HG02981 (cell line): ENCODE data around the gene ATP13A2.

Source experiments
- ATAC-seq: cut with Tn5 transposase; IDR thresholded peaks from one replicate; pipeline ENCODE4 v1.9.1; 2021; ENCODE audit warnings: mild to moderate bottlenecking, moderate library complexity; ENCODE audit not compliant: unreplicated experiment

The ATP13A2 gene

DNA sequence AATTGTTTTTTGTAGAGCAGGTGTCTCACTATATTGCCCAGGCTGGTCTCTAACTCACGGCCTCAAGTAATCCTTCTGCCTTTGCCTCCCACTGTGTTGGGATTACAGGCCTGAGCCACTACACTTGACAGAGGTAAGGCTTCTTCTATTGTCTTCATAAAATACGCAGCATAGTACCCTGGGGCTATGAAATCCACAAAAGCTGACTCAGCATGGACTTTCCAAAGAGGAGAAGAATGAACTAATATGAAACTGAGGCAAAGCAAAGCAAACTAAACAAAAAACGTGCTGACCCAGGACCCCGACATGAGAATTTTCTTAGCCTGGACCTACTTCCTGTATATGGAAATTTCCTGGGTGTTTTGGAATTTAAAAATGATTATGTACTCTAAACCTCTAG, 18.5 kb upstream of the ATP13A2 start:
- ATAC-seq = no peak

DNA sequence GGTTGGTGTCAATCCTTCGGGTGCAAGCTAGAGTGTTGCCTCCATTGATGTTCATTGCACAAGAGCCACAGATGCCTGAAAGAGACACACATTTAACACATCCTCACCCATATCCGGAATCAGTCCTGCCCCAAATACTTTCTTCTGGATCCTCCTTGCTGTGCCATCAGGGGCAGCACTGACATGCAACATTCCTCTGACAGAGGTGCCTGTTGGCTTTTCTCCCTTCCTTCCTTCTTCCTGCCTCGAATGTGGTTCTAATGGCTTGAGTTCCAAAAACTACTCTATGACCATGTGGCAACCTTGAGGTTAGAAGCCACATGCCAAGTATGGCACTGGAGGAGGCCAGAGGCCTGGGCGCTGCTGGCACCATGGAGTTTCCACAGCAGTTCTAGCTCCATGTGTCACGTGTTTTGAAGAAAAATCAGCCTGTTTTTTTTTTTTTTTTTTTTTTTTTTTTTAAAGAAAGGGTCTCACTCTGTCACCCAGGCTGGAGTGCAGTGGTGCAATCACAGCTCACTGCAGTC, 17.0 kb upstream of the ATP13A2 start:
- ATAC-seq = no peak

DNA sequence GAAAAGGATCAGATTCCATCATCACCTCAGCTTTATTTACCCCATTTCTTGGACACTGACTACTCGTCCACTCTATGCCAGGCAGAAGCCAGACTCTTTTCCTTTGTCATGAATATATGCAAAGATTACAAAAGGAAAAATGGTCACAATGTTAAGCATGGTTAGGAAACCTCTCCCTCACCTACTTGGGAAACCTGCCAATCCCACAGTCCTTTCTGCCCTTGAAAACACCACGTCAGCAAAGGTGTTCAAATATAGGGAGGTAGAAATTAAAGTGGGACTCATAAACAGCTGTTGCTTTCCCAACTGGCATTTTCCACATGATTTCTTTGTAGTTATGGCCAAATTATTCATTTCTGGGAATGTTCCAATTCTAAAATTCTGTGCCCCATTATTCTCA, 16.2 kb upstream of the ATP13A2 start:
- no peak for ATAC-seq

DNA sequence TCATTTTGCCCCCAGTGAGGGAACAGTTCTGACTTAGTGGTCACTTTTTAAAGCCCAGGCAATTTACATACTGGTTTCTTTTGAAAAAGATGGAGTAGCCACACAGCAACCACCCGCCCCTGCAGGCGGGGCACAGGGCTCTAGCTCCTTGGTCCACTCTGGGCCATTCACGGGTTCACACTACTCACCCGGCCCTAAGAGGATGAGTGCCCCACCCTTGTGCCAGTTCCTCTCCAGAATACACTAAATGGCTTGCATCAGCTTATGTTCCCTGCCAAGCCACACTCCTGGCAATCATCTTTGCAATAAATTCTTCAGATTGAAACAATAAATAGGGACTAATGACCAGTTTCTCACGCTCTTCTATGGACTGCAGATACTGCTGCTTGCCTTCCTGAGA, 15.7 kb upstream of the ATP13A2 start:
- ATAC-seq = no peak

DNA sequence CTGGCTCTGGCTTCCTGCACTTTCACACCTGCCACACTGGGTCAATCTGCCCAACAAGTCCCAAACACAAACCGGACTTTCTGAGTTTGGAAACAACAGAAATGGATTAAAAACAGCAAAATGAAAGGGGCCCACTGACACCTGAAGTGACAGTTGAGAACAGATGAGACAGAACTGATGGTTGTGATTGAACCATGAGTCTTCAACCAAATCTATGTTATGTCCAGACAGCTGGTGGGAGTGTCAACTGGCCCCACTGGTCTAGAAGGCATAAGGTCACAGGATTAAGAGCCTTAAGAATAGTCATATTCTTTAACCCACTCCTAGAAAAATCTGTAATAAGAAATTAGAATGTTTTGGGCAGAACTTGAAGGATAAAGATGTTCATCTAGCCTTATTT, 13.0 kb upstream of the ATP13A2 start:
- no peak for ATAC-seq

DNA sequence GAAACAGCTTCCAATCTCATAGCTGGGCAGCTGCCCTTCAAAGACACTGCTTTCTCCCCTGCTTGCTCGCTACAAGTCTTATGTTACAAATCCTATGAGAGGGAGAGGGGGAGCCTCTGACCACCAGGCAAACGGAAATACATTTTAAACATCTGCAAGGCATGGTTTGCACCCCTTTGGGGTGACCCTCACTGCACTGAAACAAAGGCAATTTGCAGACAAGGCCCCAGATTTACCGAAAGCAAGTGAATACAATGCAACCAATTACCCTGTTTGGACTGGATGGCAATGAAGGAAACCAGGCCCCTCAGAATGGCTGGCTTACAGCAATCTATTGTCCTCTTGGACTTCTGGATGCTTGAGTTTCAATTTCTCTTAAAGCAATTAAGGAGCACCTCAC, 11.8 kb upstream of the ATP13A2 start:
- ATAC-seq = no peak

DNA sequence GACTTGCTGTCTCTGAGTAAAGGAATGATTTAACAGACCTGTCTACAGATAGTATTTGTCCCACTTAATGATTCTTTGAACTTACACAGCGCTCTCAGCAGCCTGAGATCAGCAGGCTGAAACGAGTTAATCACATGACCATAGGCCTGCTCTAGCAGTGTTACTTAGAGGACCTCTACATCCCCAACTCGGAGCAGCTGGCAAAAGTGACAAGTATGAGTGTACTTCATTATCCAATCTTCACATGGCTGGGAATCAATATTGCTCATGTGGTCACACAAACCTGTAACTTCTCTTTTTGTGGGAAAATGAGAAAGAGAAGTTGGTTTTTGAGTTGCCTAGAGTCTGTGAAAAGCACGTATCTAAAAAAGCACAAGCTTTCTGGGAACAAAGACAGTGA, 11.4 kb upstream of the ATP13A2 start:
- ATAC-seq = no peak

DNA sequence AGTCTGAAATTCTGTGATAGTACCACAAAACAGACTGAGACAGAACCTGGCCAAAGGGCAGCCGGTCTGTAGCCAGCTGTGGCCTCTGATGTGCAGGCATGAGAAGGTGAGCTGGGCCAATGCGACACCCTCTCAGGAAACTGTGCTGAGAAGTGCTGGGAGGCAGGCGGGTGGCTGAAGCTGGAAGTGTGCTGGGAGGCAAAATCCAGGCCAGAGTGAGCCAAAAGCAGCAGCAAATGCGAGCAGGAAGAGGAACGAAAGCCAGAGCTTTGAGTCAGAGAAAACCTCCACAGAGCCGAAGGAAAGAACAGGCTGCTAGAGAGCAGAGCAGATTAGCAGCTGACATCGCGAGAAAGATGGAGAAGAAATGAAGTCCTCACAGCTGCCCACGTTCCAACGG, 10.2 kb upstream of the ATP13A2 start:
- ATAC-seq = no peak

DNA sequence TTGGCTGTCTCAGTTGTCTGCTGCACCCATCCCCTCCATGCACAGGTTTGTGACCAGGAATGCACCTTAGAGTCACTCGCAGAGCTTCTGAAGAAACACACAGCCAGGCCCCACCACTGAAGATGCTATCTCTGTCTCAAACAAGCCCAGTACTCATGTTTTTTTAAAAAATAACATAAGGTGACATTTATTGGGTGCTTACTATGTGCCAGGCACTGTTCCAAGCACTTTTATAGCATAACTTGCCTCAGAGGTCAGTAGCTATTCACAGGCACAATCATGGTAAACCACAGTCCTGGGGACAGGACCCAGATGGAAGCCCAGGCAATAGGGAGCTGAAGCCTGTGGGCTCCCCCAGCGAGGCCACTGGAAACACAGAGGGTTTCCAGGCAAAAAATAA, 8.8 kb upstream of the ATP13A2 start:
- no peak for ATAC-seq

DNA sequence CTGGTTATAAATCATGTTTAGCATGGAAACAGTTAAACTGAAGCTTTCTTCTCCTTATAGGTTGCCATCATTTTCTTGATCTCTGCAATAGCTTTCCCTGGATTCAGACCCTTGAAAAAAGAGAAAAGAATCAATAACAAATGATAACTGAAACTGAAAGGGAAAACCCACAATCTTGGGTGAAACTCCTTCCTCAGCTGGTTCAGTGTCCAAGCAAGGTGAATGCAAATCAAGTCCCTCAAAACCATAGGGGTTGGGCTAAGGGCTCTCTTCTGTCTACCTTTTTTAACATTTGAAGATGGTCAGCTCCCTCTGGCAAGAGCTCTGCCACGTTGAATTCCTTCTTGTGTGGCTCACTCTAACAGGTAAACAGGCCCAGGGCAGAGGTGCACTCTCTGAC, 7.1 kb upstream of the ATP13A2 start:
- ATAC-seq = peak; percentile 69

DNA sequence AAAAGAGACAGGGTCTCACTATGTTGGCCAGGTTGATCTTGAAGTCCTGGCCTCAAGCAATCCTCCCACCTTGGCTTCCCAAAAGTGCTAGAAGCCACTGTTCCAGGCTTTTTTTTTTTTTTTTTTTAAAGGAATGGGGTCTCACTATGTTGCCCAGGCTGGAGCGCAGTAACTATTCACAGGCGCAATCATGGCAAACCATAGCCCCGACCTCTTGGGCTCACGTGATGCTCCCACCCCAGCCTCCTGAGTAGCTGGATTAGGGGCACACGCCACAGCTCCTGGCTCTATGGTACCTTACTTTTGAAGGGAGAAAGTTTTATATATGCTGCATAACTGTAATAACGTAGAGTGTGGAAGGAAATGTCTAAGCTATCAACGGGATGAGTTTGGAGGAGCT, 5.7 kb upstream of the ATP13A2 start:
- ATAC-seq = no peak

DNA sequence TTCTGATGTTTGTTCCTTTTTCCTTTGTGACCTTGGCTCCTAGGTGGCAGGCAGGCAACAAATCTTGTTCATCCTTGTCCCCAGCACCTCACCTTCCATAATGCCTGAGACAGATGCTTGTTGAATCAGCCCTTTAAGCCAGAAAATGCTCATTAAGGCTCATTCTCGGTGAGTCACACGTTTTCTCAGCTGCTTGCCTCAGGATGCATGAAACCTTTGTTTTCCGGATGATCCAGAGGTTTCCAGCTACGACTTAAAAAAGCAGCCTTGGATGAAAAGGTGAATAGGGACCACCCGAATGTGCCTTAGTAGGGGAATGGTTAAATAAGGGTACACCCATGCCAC, 4.6 kb upstream of the ATP13A2 start:
- ATAC-seq = no peak

DNA sequence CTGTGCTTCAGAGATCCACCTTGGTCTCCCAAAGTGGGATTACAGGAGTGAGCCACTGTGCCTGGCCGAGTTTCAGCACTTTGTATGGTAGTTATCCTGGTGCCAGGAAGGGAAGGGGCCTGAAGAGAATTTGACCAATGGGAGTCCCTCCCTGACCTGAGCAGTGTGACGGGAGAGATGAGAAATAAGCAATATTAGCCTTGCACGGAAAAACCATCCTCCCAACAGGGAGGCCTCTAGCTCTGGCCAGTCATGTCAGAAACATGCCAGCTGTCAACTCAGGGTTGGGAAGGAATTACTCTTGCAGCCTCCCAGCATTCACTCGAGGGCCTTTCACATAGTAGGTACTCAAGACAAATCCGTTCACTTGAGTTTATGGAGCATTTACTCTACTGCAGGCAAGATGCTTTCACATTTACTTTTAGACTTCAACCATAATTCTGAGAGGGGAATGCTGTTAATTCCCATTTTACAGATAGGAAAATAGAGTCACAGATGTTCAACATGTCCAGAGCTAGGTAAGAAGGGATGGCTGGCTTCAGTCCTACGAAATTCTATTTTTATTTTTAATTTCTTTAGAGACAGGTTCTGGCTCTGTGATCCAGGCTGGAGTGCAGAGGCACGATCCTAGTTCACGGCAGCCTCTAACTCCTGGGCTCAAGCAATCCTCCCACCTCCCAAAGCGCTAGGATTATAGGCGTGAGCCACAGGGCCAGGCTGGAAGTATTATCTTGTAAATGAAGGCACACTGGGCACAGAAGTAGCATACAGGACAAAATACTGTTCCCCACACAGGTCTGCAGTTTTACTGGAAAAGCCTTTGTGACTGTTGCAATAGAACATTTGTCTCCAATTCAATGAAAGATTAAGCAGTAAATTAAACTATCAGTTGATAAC, 3.2 kb upstream of the ATP13A2 start:
- ATAC-seq = no peak

DNA sequence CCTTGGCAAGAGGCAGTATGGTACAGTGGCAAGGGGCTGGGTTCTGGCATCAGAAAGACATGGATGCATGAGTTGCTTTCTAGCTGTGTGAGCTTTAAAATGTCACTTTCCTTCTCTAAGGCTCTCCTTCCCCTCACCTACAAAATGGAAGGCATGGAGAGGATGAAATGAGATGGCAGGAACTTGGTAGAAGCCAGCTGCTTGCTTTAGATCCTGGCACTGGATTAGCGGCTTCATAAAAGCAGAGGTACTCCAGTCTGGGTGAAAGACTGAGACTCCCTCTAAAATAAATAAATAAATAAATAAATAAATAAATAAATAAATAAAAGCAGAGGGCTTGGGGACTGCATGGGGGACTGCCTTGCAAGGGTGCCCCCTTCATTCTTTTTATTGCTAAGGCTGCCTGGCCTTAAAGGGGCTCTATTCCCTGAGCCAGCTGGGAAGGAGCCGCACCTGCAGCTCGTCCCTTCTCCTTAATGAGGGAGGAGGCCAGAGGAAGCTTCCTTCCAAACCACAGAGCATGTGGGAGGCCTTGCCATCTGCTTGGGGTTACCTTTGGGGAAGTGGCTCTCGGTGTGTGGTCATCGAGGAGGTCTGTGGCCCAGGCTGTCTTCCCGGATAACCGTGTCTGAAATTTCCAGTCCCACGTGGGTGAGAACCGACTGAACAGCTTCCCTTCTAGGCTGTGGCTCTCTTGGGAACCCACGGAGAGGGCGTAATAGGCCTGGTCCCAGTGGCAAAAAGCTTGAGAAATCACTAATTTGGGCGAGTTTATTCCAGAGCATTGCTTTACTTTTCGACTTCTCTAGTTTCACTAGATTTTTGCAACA, 2.0 kb upstream of the ATP13A2 start:
- no peak for ATAC-seq

DNA sequence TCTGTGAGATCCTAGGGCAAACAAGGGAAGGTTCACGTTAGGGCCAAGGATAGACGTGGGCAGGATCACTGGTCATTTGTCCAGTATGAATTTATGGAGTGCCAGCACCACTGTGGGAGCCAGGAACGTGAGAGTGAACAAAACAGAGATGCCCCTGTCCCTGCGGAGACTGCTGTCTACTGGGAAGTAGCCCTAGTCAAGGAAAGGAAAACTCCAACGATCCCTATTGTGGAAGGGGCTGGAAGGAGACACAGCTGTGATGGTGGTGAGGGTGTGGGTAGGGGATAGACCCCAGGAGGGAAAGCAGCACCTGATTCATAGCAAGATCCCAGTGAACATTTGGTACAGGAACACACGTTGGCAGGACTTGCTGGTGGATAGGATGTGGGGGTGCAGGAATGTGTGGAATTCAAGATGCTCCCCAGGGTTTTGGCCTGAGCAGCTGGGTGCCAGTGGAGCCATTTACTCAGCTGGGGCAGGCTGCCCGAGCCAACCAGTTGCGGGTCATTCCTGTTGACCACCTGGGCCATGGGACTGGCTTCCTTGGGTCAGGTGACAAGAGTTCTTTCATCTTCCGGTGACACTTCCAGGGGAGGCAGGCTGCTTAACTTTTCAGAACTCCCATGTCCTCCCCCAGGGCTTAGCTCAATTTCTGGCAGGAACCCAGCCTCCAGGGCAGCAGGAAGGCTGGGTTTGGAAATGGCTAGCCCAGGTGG, 1.2 kb upstream of the ATP13A2 start:
- ATAC-seq = no peak

DNA sequence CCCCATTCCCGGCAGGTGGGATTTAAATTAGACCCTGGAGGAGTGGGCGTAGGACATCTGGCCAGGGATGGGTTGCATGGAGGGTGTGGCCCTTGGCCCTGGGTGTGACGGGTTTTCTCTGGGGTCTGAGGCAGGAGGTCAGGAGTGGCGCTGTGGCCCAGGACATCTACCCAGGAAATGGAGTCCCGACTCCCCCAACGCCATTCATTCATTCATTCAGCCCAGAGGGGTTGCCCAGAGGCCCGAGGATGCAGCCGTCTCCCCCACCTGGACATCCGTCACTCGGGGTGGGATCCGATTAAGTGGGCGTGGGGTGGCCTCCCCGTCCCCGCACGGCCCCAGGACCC, 663 bp downstream of the ATP13A2 start:
- peak; percentile 2 for ATAC-seq

DNA sequence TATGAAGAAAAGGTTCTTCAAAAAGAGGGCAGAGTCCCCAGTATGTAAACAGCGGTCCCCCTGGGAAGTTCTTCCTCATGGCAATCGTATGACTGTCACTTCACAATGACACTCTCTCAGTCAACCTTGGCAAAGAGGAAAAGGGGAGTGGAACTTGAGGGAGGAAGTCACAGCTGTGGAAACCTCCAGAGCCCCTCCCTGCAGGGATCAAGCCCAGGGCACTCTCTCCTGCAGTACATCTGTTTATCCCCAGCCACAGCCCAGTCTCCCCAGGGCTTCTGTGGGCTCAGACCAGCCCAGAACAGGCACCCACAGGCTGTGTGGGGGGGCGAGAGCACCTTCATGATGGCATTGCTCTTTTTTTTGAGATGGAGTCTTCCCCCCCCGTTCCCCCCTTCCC, 2.0 kb downstream of the ATP13A2 start:
- no peak for ATAC-seq

DNA sequence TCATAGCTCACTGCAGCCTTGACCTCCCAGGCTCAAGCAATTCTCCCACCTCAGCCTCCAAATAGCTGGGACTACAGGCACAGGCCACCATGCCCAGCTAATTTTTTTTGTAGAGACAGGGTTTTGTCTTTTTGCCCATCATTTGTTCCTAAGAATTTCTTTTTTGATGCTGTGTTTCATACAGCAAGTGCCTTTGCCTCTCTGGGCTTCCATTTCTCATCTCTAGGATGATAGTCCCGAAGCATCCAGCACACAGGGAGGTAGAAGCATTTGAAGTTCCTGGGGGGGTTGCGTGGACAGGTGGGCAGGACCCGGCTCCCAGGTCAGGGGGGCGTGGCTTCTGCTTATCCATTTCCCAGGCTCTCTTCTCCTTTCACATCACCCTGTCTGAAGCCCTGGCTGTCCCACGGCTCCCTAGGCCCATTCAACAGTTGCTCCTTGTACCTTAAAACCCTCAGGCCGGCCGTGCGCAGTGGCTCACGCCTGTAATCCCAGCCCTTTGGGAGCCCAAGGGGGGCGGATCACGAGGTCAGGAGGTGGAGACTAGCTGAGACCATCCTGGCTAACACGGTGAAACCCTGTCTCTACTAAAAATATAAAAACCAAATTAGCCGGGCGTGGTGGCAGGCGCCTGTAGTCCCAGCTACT, 3.4 kb downstream of the ATP13A2 start:
- ATAC-seq = no peak

DNA sequence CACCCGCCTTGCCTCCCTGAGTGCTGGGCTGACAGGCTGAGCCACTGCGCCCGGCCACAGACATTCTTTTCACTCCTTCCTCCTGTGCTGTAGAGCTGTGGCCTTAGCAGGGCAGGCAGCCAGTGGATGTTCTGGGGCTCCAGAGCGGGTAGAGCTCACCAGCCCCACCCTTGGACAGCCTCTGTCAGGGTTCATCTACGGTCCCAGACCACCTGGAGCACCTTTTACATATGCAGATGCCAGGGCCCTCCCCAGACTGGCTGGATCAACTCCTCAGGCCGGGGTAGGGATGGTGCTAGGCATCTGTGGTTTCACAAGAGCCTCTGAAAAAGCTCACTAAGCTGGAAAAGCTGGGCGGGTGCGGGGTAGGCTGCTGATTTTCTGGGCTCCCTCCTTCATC, 4.6 kb downstream of the ATP13A2 start:
- ATAC-seq = no peak

DNA sequence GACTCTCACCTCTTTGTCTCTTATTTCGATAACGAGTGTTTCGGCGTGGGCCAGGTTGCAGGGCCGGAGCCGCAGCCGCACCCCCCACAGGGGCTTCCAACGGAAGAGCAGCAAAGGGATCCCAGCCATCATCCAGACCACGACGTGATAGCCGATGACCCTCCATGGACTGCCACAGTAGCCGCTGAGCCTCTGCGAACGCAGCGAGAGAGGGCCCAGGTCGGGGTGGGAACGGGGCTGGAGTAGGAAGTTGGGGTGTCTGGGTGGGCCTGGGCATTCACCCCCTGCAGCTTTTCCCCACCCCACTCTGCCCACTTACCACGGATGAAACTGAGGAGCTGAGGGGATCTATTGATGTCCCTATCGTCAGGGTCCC, 6.4 kb downstream of the ATP13A2 start:
- no peak for ATAC-seq
